Muscle of leg (tissue), 11 donors: ENCODE measurements around the gene AKT3. TPM values are rescaled to one million over a fixed set of nuclear protein-coding genes. Genes with fewer than 3 reads are reported as not detected.

Source experiments
- DNase-seq: peaks from one replicate; pipeline ENCODE4 v3.0.0; 2013
- H3K27ac ChIP-seq: one replicate; pipeline ENCODE4 v1.5.1; 2013; ENCODE audit warnings: mild to moderate bottlenecking, low read length, control low read depth
- H3K27me3 ChIP-seq: one replicate; pipeline ENCODE4 v1.6.1; 2013; ENCODE audit warnings: low read length; ENCODE audit not compliant: control insufficient read depth, insufficient read depth
- H3K36me3 ChIP-seq: one replicate; pipeline ENCODE4 v1.6.1; 2013; ENCODE audit warnings: low read length; ENCODE audit not compliant: control insufficient read depth, insufficient read depth
- H3K4me1 ChIP-seq: one replicate; pipeline ENCODE4 v1.6.1; 2013; ENCODE audit warnings: low read length; ENCODE audit not compliant: control insufficient read depth, insufficient read depth
- H3K4me3 ChIP-seq: one replicate; pipeline ENCODE4 v1.5.1; 2013; ENCODE audit warnings: low read length, control low read depth
- H3K9me3 ChIP-seq: replicated peaks from 2 replicates; pipeline ENCODE4 v1.6.1; 2013; ENCODE audit warnings: low read depth, low read length; ENCODE audit not compliant: control insufficient read depth
- WGBS: methylation state at CpG from one replicate; pipeline ENCODE4 v1.1.5; 2013; ENCODE audit warnings: missing lambda C conversion rate; ENCODE audit not compliant: insufficient coverage; 5-methylcytosine and 5-hydroxymethylcytosine counted together
- polyA plus RNA-seq, 8 donors: library from polyadenylated mRNA; unstranded; fragments of 120-200 nt; gene quantifications; one replicate each; pipeline versions ENCODE4 v1.2.1 to v1.2.3, GENCODE V29; 2013; ENCODE audit warnings: inconsistent platforms in 1 of 8, low replicate concordance in 1 of 8; ENCODE audit not compliant: insufficient read length in 8 of 8, insufficient read depth in 1 of 8
- total RNA-seq: library from RNA; stranded (reverse); fragments of 120-200 nt; gene quantifications from one replicate; pipeline ENCODE4 v1.2.4, GENCODE V29; 2013

The AKT3 gene
- total and polyA plus RNA-seq, 9 donors = 14.3 to 25.0 (median 19.6) TPM

- Histone ChIP-seq H3K36me3 (no peaks in the 10 kb centered on the region), H3K4me3 (no peak overlapping the region), H3K4me1 (no peaks in the 10 kb centered on the region), H3K27ac (no peak overlapping the region), H3K9me3 (no peaks in the 10 kb centered on the region), H3K27me3 (no peaks in the 10 kb centered on the region)
- no CpG with 5 or more reads among the region's 3 CpGs for WGBS
- DNase-seq = no peak
Measured at GRCh38 chr1:243715285-243715684, 134.8 kb downstream of the AKT3 start.

- Histone ChIP-seq H3K36me3 (no peaks in the 10 kb centered on the region), H3K9me3 (no peaks in the 10 kb centered on the region), H3K4me1 (no peaks in the 10 kb centered on the region), H3K27ac (peak overlapping the region; percentile 79), H3K27me3 (no peaks in the 10 kb centered on the region), H3K4me3 (peak overlapping the region; percentile 22)
- peak; percentile 92 for DNase-seq
- WGBS = 10% methylated on average over 3 of the region's 10 CpGs
Measured at GRCh38 chr1:243713470-243714186, 136.4 kb downstream of the AKT3 start.

GRCh38 chr1:243712941-243713340 is 137.1 kb downstream of the AKT3 start:
- WGBS = no CpG with 5 or more reads among the region's 5 CpGs
- Histone ChIP-seq H3K4me3 (peak overlapping the region; percentile 22), H3K9me3 (no peaks in the 10 kb centered on the region), H3K36me3 (no peaks in the 10 kb centered on the region), H3K27ac (peak overlapping the region; percentile 79), H3K27me3 (no peaks in the 10 kb centered on the region), H3K4me1 (no peaks in the 10 kb centered on the region)
- no peak for DNase-seq

- Histone ChIP-seq H3K9me3 (no peaks in the 10 kb centered on the region), H3K4me3 (no peak overlapping the region), H3K36me3 (no peaks in the 10 kb centered on the region), H3K27me3 (no peaks in the 10 kb centered on the region), H3K27ac (no peak overlapping the region), H3K4me1 (no peaks in the 10 kb centered on the region)
- WGBS = no CpG with 5 or more reads among the region's 5 CpGs
- DNase-seq = no peak
Measured at GRCh38 chr1:243712242-243712641, 137.8 kb downstream of the AKT3 start.

GRCh38 chr1:243710467-243710866 is 139.6 kb downstream of the AKT3 start:
- Histone ChIP-seq H3K27ac (no peak overlapping the region), H3K27me3 (no peaks in the 10 kb centered on the region), H3K9me3 (no peaks in the 10 kb centered on the region), H3K4me3 (no peak overlapping the region), H3K4me1 (no peaks in the 10 kb centered on the region), H3K36me3 (no peaks in the 10 kb centered on the region)
- no peak for DNase-seq
- WGBS = no CpG with 5 or more reads among the region's 4 CpGs

- H3K36me3 ChIP-seq = no peaks in the 10 kb centered on the region
- WGBS = no CpG with 5 or more reads among the region's 3 CpGs
- H3K27me3 ChIP-seq = no peaks in the 10 kb centered on the region
- H3K4me3 ChIP-seq = no peak overlapping the region
- no peaks in the 10 kb centered on the region for H3K4me1 ChIP-seq
- no peak overlapping the region for H3K27ac ChIP-seq
- no peak for DNase-seq
- no peaks in the 10 kb centered on the region for H3K9me3 ChIP-seq
Measured at GRCh38 chr1:243708210-243708609, 141.8 kb downstream of the AKT3 start.

- WGBS = no CpG with 5 or more reads among the region's 2 CpGs
- Histone ChIP-seq H3K4me1 (no peaks in the 10 kb centered on the region), H3K4me3 (no peak overlapping the region), H3K27ac (no peak overlapping the region), H3K9me3 (no peaks in the 10 kb centered on the region), H3K27me3 (no peaks in the 10 kb centered on the region), H3K36me3 (no peaks in the 10 kb centered on the region)
- no peak for DNase-seq
Measured at GRCh38 chr1:243706563-243706962, 143.5 kb downstream of the AKT3 start.

GRCh38 chr1:243705585-243705984 is 144.5 kb downstream of the AKT3 start:
- Histone ChIP-seq H3K4me3 (no peak overlapping the region), H3K9me3 (no peaks in the 10 kb centered on the region)
- no CpG with 5 or more reads among the region's 4 CpGs for WGBS

GRCh38 chr1:243701872-243702271 is 148.2 kb downstream of the AKT3 start:
- H3K4me3 ChIP-seq = no peak overlapping the region
- no peaks in the 10 kb centered on the region for H3K36me3 ChIP-seq
- DNase-seq = no peak
- no peaks in the 10 kb centered on the region for H3K9me3 ChIP-seq
- no peaks in the 10 kb centered on the region for H3K27me3 ChIP-seq
- H3K4me1 ChIP-seq = no peaks in the 10 kb centered on the region
- H3K27ac ChIP-seq = no peak overlapping the region
- no CpG with 5 or more reads among the region's 3 CpGs for WGBS

More at GRCh38 chr1:243705585-243705984, 144.5 kb downstream of the AKT3 start:
- H3K27me3 ChIP-seq = no peaks in the 10 kb centered on the region
- H3K27ac ChIP-seq = no peak overlapping the region
- H3K4me1 ChIP-seq = no peaks in the 10 kb centered on the region
- DNase-seq = no peak
- no peaks in the 10 kb centered on the region for H3K36me3 ChIP-seq

- no CpG with 5 or more reads among the region's 1 CpG for WGBS
- DNase-seq = peak; percentile 28
- H3K27ac ChIP-seq = no peak overlapping the region
Measured at GRCh38 chr1:243693800-243694199, 156.2 kb downstream of the AKT3 start.

GRCh38 chr1:243686159-243686558 is 163.9 kb downstream of the AKT3 start:
- whole genome bisulfite sequencing = no CpG with 5 or more reads among the region's 1 CpG
- H3K9me3 ChIP-seq = no peaks in the 10 kb centered on the region
- DNase-seq = no peak
- no peak overlapping the region for H3K4me3 ChIP-seq
- no peak overlapping the region for H3K27ac ChIP-seq
- no peaks in the 10 kb centered on the region for H3K36me3 ChIP-seq
- H3K27me3 ChIP-seq = no peaks in the 10 kb centered on the region
- no peaks in the 10 kb centered on the region for H3K4me1 ChIP-seq

More at GRCh38 chr1:243693800-243694199, 156.2 kb downstream of the AKT3 start:
- Histone ChIP-seq H3K4me1 (no peaks in the 10 kb centered on the region), H3K36me3 (peaks cover 2% of the 10 kb centered on the region), H3K27me3 (no peaks in the 10 kb centered on the region), H3K9me3 (no peaks in the 10 kb centered on the region), H3K4me3 (no peak overlapping the region)
